ENCODE measurements around the gene LFNG. TPM values are rescaled to one million over a fixed set of nuclear protein-coding genes. Genes with fewer than 3 reads are reported as not detected.
A peak's percentile ranks its signal among the peaks of the same experiment; 100 is the strongest.

The LFNG gene
- total and polyA plus RNA-seq, 2 of the 13 experiments (the other 11 are each of a cell fraction or from before 2014, with no cell fraction given), result 0.44 to 1.5 TPM

DNA sequence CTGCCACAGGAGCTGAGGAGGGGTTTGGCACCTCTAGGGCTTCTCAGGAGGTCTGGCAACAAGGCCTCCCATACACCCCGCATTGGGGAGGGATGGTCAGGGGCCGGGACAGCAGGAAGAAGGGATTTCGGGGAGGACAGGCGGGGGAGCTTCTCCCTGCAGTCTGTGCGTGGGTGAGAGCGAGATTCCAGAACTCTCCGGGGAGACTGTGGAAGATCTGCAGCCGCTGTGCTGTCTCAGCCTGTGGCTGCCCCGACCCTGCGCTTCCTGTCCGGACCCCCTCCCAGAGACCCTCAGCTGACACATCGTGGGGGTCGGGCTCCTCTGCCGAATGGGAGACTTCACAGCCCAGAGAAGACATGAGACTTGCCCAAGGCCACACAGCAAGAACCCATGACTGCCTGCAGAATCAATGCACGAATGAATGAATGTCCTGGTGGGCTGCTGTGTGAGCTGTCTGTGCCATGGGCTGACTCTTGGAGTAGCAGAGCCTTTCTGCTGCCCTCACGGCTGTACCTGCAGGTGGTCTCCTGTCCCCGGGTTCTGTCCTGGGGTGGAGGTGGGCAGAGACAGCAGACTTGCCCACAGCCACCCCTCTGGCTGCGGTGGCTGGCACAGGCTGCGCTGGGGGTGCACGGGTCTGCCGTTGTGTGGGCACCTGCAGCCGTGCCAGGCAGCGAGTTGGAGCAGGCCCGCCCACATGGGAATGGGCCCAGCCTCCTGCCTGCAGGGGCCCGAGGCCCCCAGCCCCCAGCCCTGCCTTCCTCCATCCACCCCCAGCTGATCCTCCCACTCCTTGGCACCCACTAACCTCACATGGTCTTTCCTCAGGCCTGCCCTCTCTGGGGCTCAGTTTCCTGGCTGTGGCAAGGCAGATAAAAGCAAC, 16.3 kb upstream of the LFNG start:
- FAIRE-seq, result no peak
- POLR2A ChIA-PET, result no interaction called here
- in situ Hi-C loops (cut with HindIII; ENCODE audit: extremely low pct_ligation_motif_present, low pct_unique_long_range_greater_than_20kb), result no loop called here
- 73% methylated on average over 10 of the region's 25 CpGs for WGBS (ENCODE audit: low lambda C conversion rate)
- Histone ChIP-seq H3K4me2 (ENCODE audit: low read depth, low read length) (no peak overlapping the region), H3K4me1 (ENCODE audit: insufficient read depth, low read length) (peaks cover 10% of the 10 kb centered on the region), H2AFZ (ENCODE audit: low read length) (no peak overlapping the region), H3K27me3 (ENCODE audit: control insufficient read depth in 1 of 2, insufficient read depth in 2 of 2, low read length in 2 of 2) (peaks cover 12 to 86% of the 10 kb centered on the region in 2 experiments), H3K79me2 (ENCODE audit: insufficient read depth, low read length) (no peaks in the 10 kb centered on the region), H3K27ac (ENCODE audit: extremely low read length, insufficient read depth, low read length) (no peak overlapping the region), H3K4me3 (replicated peaks in 1 of 3; ENCODE audit: insufficient read depth in 1 of 3, low read depth in 2 of 3, low read length in 3 of 3) (no peak overlapping the region), H4K20me1 (ENCODE audit: insufficient read depth, low read length) (no peaks in the 10 kb centered on the region), H3K9ac (ENCODE audit: insufficient read depth, low read depth, low read length) (no peak overlapping the region), H3K9me3 (ENCODE audit: low read length) (no peaks in the 10 kb centered on the region), H3K36me3 (replicated peaks in 1 of 2; ENCODE audit: control insufficient read depth in 1 of 2, insufficient read depth in 2 of 2, low read length in 2 of 2) (no peaks in the 10 kb centered on the region)
- DNase-seq (ENCODE audit: low spot score), result no peak
- CTCF ChIA-PET (ENCODE audit: low intra/inter-chr PET ratio, low total read pairs), result no interaction called here
- no peak for TF ChIP-seq THYN1 (CRISPR knock-in tag; IDR thresholded peaks at IDR 0.05; ENCODE audit: borderline replicate concordance, low read depth)
- TF ChIP-seq, protein P1, sequence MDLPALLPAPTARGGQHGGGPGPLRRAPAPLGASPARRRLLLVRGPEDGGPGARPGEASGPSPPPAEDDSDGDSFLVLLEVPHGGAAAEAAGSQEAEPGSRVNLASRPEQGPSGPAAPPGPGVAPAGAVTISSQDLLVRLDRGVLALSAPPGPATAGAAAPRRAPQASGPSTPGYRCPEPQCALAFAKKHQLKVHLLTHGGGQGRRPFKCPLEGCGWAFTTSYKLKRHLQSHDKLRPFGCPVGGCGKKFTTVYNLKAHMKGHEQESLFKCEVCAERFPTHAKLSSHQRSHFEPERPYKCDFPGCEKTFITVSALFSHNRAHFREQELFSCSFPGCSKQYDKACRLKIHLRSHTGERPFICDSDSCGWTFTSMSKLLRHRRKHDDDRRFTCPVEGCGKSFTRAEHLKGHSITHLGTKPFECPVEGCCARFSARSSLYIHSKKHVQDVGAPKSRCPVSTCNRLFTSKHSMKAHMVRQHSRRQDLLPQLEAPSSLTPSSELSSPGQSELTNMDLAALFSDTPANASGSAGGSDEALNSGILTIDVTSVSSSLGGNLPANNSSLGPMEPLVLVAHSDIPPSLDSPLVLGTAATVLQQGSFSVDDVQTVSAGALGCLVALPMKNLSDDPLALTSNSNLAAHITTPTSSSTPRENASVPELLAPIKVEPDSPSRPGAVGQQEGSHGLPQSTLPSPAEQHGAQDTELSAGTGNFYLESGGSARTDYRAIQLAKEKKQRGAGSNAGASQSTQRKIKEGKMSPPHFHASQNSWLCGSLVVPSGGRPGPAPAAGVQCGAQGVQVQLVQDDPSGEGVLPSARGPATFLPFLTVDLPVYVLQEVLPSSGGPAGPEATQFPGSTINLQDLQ (CRISPR knock-in tag; IDR thresholded peaks at IDR 0.05), result no peak
- TF ChIP-seq ZNF768 (CRISPR knock-in tag; IDR thresholded peaks at IDR 0.05), result peak; percentile 94
- BruUV-seq (replicated peaks), result no TSS peak
- no peak for ATAC-seq
- intact Hi-C loops (cut with micrococcal nuclease; ENCODE audit: unreplicated experiment), result no loop called here

All from HepG2 (cell line).